ENCODE data around the gene ATAT1. TPM values are rescaled to one million over a fixed set of nuclear protein-coding genes. Genes with fewer than 3 reads are reported as not detected.

Gene ATAT1
- total and polyA plus RNA-seq, 10 of the 15 experiments (the other 5 are each of a cell fraction or from before 2014, with no cell fraction given) = 1.1 to 14.2 (median 6.9) TPM

DNA sequence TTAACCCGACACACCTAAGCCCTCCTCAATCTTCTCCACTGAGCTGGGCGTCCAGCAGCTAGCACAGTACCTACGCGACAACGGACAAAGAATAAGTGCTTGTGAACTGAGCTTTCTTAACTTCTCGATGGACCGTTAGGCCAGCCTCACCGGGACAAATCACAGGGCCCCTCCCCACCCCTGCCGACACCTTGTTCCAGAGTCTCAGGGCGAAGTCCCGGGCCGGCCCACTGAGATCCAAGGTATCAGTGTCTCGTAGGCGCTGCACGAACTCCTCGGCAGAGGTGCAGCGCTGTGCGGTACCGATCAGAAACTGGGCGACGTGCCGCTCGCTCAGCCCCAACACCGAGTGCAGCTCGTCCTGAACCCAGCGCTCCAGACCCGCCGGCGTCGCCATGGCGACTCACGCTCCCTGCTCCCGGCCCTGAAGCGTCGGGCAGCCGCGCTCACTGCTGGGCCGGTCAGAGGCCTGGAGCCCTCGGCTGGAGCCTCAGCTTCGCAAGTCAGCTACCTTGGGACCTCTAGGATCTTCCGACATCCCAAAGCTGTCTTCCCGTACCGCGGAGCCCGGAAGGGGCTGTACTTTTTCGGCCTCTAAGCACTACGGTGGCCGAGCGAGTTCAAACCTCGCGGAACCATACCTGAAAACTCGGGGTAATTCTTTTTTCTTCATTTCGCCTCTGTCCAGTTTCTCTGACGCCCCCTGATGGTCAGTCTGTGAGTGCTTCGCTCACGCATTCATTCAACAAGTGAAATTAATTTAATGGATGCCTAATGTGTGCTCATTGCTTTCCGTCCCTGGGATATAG lies 46.0 kb downstream of the ATAT1 start, which contains the start of gene DHX16 (continued):
- TF ChIP-seq, protein P1, sequence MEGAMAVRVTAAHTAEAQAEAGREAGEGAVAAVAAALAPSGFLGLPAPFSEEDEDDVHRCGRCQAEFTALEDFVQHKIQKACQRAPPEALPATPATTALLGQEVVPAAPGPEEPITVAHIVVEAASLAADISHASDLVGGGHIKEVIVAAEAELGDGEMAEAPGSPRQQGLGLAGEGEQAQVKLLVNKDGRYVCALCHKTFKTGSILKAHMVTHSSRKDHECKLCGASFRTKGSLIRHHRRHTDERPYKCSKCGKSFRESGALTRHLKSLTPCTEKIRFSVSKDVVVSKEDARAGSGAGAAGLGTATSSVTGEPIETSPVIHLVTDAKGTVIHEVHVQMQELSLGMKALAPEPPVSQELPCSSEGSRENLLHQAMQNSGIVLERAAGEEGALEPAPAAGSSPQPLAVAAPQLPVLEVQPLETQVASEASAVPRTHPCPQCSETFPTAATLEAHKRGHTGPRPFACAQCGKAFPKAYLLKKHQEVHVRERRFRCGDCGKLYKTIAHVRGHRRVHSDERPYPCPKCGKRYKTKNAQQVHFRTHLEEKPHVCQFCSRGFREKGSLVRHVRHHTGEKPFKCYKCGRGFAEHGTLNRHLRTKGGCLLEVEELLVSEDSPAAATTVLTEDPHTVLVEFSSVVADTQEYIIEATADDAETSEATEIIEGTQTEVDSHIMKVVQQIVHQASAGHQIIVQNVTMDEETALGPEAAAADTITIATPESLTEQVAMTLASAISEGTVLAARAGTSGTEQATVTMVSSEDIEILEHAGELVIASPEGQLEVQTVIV (IDR thresholded peaks at IDR 0.05; ENCODE audit: borderline replicate concordance, partially characterized antibody) = peak; percentile 69
- TF ChIP-seq CHD4 (IDR thresholded peaks at IDR 0.05) (no peak), SUPT20H (IDR thresholded peaks at IDR 0.05; ENCODE audit: borderline replicate concordance, control insufficient read depth, low read depth, low read length) (no peak), CHD1 (IDR thresholded peaks at IDR 0.05; ENCODE audit: low read depth, low read length) (no peak), SIN3A (IDR thresholded peaks at IDR 0.05; ENCODE audit: low read depth, low read length) (peak; percentile 77; the same call in 1 of the 2 replicates), BHLHE40 (IDR thresholded peaks at IDR 0.05; ENCODE audit: borderline replicate concordance in 1 of 2, low read depth in 2 of 2, low read length in 1 of 2) (peak; percentile 14 to 41; a peak in 1 of 4 replicates), RCOR1 (conservative IDR thresholded peaks at IDR 0.05; ENCODE audit: low read depth, low read length) (0 out of 2 replicates have a peak, but pooled peaks have one; percentile 24), MEF2B (IDR thresholded peaks at IDR 0.05; ENCODE audit: partially characterized antibody, poor library complexity, severe bottlenecking) (no peak), LARP7 (IDR thresholded peaks at IDR 0.05) (peak; percentile 71; the same call in 1 of the 2 replicates), ZNF207 (IDR thresholded peaks at IDR 0.05; ENCODE audit: borderline replicate concordance) (peak; percentile 88)
- TF ChIP-seq, protein P2, sequence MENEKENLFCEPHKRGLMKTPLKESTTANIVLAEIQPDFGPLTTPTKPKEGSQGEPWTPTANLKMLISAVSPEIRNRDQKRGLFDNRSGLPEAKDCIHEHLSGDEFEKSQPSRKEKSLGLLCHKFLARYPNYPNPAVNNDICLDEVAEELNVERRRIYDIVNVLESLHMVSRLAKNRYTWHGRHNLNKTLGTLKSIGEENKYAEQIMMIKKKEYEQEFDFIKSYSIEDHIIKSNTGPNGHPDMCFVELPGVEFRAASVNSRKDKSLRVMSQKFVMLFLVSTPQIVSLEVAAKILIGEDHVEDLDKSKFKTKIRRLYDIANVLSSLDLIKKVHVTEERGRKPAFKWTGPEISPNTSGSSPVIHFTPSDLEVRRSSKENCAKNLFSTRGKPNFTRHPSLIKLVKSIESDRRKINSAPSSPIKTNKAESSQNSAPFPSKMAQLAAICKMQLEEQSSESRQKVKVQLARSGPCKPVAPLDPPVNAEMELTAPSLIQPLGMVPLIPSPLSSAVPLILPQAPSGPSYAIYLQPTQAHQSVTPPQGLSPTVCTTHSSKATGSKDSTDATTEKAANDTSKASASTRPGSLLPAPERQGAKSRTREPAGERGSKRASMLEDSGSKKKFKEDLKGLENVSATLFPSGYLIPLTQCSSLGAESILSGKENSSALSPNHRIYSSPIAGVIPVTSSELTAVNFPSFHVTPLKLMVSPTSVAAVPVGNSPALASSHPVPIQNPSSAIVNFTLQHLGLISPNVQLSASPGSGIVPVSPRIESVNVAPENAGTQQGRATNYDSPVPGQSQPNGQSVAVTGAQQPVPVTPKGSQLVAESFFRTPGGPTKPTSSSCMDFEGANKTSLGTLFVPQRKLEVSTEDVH (IDR thresholded peaks at IDR 0.05; ENCODE audit: low read depth, partially characterized antibody) = no peak
- TF ChIP-seq, protein P3, sequence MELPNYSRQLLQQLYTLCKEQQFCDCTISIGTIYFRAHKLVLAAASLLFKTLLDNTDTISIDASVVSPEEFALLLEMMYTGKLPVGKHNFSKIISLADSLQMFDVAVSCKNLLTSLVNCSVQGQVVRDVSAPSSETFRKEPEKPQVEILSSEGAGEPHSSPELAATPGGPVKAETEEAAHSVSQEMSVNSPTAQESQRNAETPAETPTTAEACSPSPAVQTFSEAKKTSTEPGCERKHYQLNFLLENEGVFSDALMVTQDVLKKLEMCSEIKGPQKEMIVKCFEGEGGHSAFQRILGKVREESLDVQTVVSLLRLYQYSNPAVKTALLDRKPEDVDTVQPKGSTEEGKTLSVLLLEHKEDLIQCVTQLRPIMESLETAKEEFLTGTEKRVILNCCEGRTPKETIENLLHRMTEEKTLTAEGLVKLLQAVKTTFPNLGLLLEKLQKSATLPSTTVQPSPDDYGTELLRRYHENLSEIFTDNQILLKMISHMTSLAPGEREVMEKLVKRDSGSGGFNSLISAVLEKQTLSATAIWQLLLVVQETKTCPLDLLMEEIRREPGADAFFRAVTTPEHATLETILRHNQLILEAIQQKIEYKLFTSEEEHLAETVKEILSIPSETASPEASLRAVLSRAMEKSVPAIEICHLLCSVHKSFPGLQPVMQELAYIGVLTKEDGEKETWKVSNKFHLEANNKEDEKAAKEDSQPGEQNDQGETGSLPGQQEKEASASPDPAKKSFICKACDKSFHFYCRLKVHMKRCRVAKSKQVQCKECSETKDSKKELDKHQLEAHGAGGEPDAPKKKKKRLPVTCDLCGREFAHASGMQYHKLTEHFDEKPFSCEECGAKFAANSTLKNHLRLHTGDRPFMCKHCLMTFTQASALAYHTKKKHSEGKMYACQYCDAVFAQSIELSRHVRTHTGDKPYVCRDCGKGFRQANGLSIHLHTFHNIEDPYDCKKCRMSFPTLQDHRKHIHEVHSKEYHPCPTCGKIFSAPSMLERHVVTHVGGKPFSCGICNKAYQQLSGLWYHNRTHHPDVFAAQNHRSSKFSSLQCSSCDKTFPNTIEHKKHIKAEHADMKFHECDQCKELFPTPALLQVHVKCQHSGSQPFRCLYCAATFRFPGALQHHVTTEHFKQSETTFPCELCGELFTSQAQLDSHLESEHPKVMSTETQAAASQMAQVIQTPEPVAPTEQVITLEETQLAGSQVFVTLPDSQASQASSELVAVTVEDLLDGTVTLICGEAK (IDR thresholded peaks at IDR 0.05; ENCODE audit: borderline replicate concordance) = peak; percentile 73; the same call in 1 of the 2 replicates
- TF ChIP-seq, protein P4, sequence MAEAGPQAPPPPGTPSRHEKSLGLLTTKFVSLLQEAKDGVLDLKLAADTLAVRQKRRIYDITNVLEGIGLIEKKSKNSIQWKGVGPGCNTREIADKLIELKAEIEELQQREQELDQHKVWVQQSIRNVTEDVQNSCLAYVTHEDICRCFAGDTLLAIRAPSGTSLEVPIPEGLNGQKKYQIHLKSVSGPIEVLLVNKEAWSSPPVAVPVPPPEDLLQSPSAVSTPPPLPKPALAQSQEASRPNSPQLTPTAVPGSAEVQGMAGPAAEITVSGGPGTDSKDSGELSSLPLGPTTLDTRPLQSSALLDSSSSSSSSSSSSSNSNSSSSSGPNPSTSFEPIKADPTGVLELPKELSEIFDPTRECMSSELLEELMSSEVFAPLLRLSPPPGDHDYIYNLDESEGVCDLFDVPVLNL (IDR thresholded peaks at IDR 0.05; ENCODE audit: low read depth, low read length) = no peak
- TF ChIP-seq, protein P5, sequence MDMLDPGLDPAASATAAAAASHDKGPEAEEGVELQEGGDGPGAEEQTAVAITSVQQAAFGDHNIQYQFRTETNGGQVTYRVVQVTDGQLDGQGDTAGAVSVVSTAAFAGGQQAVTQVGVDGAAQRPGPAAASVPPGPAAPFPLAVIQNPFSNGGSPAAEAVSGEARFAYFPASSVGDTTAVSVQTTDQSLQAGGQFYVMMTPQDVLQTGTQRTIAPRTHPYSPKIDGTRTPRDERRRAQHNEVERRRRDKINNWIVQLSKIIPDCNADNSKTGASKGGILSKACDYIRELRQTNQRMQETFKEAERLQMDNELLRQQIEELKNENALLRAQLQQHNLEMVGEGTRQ (IDR thresholded peaks at IDR 0.05; ENCODE audit: borderline replicate concordance, low read depth, low read length) = no peak

Data from GM12878 (cell line).